ENCODE results near the gene ZNF438.

Gene ZNF438

GRCh38 chr10:30866896-30867295, 164.8 kb downstream of the ZNF438 start:
- no peak for DNase-seq (ENCODE audit: low read depth)
- no peak for TF ChIP-seq CTCF (IDR thresholded peaks at IDR 0.05; ENCODE audit: insufficient read depth, low read depth, low read length, missing control alignments)
- no peak overlapping the region for H3K4me3 ChIP-seq (ENCODE audit: low read depth, low read length)

GRCh38 chr10:30865141-30865926, 166.3 kb downstream of the ZNF438 start:
- no peak overlapping the region for H3K4me3 ChIP-seq (ENCODE audit: low read depth, low read length)
- TF ChIP-seq CTCF (IDR thresholded peaks at IDR 0.05; ENCODE audit: insufficient read depth, low read depth, low read length, missing control alignments): no peak
- DNase-seq (ENCODE audit: low read depth): no peak

DNA sequence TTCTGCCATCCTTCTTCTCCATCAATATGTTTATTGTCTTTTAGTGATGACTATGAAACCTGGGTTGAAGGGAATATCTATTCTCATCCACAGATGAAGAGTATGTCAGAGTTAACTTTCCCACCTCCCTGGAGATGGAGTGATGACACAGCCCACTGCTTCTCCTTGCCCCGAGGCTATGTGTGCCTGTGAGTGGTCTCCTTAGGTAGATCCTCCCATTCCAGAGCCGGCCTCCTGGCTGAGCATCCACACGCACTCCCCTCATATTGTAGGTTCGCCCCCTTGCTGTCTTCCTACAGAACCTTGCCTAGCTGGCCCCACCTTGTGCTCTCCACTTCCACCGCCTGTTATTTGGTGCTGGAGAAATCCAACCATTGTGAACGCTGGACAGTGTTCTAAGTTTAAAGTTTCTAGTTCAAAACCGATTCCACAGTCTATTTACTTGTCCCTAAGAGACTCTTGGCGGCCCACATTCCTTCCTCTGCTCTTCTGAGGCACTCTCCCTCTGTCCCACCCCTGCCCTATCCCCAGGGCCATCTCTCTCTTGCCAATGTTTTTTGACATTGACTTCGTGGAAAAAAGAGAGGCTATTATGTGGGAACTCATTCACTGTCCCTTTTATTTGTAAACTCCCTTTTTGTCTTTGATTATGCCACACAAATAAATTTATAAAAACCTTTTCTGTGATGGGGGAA, 168.0 kb downstream of the ZNF438 start:
- H3K4me3 ChIP-seq (ENCODE audit: low read depth, low read length): no peak overlapping the region
- TF ChIP-seq CTCF (IDR thresholded peaks at IDR 0.05; ENCODE audit: insufficient read depth, low read depth, low read length, missing control alignments): no peak
- DNase-seq (ENCODE audit: low read depth): no peak

GRCh38 chr10:30862486-30862885, 169.2 kb downstream of the ZNF438 start:
- no peak for DNase-seq (ENCODE audit: low read depth)
- H3K4me3 ChIP-seq (ENCODE audit: low read depth, low read length): no peak overlapping the region
- TF ChIP-seq CTCF (IDR thresholded peaks at IDR 0.05; ENCODE audit: insufficient read depth, low read depth, low read length, missing control alignments): no peak

DNA sequence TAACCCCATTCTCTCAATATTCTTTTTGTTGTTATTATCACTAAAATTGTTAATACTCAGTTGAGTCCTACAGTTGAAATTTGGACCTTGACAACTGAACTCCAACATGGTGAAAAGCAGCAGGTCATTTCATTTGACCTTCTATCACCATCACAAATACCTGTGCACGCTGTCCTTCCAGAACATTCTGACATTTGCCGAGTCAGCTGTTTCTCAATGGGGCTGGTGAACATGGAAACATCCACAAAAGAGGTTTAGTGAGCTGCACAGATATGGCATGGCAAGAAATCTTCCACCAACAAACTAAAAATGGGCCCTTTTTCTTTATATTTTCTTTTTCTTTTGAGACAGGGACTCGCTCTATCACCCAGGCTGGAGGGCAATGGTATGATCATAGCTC, 169.7 kb downstream of the ZNF438 start:
- DNase-seq (ENCODE audit: low read depth): no peak
- no peak for TF ChIP-seq CTCF (IDR thresholded peaks at IDR 0.05; ENCODE audit: insufficient read depth, low read depth, low read length, missing control alignments)
- H3K4me3 ChIP-seq (ENCODE audit: low read depth, low read length): no peak overlapping the region

- no peak for DNase-seq (ENCODE audit: low read depth)
- no peak for TF ChIP-seq CTCF (IDR thresholded peaks at IDR 0.05; ENCODE audit: insufficient read depth, low read depth, low read length, missing control alignments)
- no peak overlapping the region for H3K4me3 ChIP-seq (ENCODE audit: low read depth, low read length)
Observed at GRCh38 chr10:30861221-30861620, 170.4 kb downstream of the ZNF438 start.

Data from GM12865 (cell line).